ENCODE measurements around the gene EXOC3L4. TPM values are rescaled to one million over a fixed set of nuclear protein-coding genes. Genes with fewer than 3 reads are reported as not detected.

Gene EXOC3L4
- total RNA-seq, 1 donor from 2014 or later: 0.46 TPM

- intact Hi-C loops (cut with DNase I): no loop called here
- DNase-seq (ENCODE audit: low spot score): no peak
Measured at GRCh38 chr14:103158688-103159087, 64.2 kb downstream of the EXOC3L4 start.

Other genes with a start within 250 kb of the EXOC3L4 start
- gene AMN, start 172.1 kb upstream of the EXOC3L4 start, total RNA-seq: not detected
- 81.8 TPM for gene CDC42BPB, start 37.2 kb upstream of the EXOC3L4 start, total RNA-seq
- not detected for gene LBHD2, start 10.5 kb upstream of the EXOC3L4 start, total RNA-seq
- gene TNFAIP2, start 28.7 kb downstream of the EXOC3L4 start, total RNA-seq: 31.3 TPM
- gene EIF5, start 239.5 kb downstream of the EXOC3L4 start, total RNA-seq: 222 TPM

Measured in cardiac septum (tissue), 1 donor.